A549 (cell line): Measurements from ENCODE around the gene RADX. TPM values are rescaled to one million over a fixed set of nuclear protein-coding genes. Genes with fewer than 3 reads are reported as not detected.

ENCODE experiments used
- ATAC-seq, 2 experiments: fragments of 200-7000 bp in 1 of 2; fragments of >200 bp in 1 of 2; cut with Nextera tagmentation in 1 of 2; cut with Tn5 transposase in 1 of 2; 3 replicates each; pipeline versions ENCODE4 v1.8.0 to v1.9.1; 2018 to 2020; ENCODE audit warnings: mild to moderate bottlenecking in 1 of 2, moderate library complexity in 1 of 2
- CTCF ChIA-PET: fragments of 300-600 bp; sonication (Branson Sonifier 250); formaldehyde crosslinking; extraction: SDS; loops from one replicate; lab custom pipeline; 2021; ENCODE audit warnings: antibody characterized with exemption, inconsistent platforms; lab: Yijun Ruan, JAX
- POLR2A ChIA-PET: fragments of 350-600 bp; formaldehyde crosslinking; extraction: SDS; loops from one replicate; lab custom pipeline; 2021; ENCODE audit warnings: antibody characterized with exemption, inconsistent platforms; lab: Yijun Ruan, JAX
- DNase-seq, 2 experiments: peaks; one replicate each; pipeline versions ENCODE4 v3.0.0 to v3.0.0-alpha.2; 2011 to 2016; ENCODE audit warnings: low read depth in 1 of 2, low spot score in 1 of 2
- FAIRE-seq: peaks from 2 replicates; lab custom pipeline; 2011; peaks lifted over from hg19 to GRCh38; lab: Jason Lieb, UNC
- H3K27ac ChIP-seq, 2 experiments: fragments of >200 bp; sonication (Bioruptor Twin); formaldehyde crosslinking; 3 replicates each; pipeline ENCODE4 v1.5.1; 2016 to 2017
- H3K4me1 ChIP-seq: fragments of >200 bp; sonication (Bioruptor Twin); formaldehyde crosslinking; 3 replicates; pipeline ENCODE4 v1.6.1; 2016
- H3K4me2 ChIP-seq: fragments of >200 bp; sonication (Bioruptor Twin); formaldehyde crosslinking; 3 replicates; pipeline ENCODE4 v1.6.1; 2016
- H3K4me3 ChIP-seq: fragments of >200 bp; sonication (Bioruptor Twin); formaldehyde crosslinking; 3 replicates; pipeline ENCODE4 v1.5.1; 2016
- H3K9me3 ChIP-seq: fragments of >200 bp; sonication (Bioruptor Twin); formaldehyde crosslinking; 3 replicates; pipeline ENCODE4 v1.6.1; 2016
- CBX2 ChIP-seq: fragments of 200-600 bp; sonication (generic); IDR thresholded peaks from 2 replicates; pipeline ENCODE4 v1.6.1; 2016; ENCODE audit warnings: low read depth, mild to moderate bottlenecking, borderline replicate concordance
- CEBPB ChIP-seq, 2 experiments: fragments of >200 bp in 1 of 2; sonication (Bioruptor Twin) in 1 of 2; formaldehyde crosslinking in 1 of 2; IDR thresholded peaks; 2 replicates each; pipeline ENCODE4 v1.6.1; 2012 to 2016
- EHMT2 ChIP-seq: fragments of 200-600 bp; sonication (generic); IDR thresholded peaks from 2 replicates; pipeline ENCODE4 v1.6.1; 2016; ENCODE audit warnings: antibody characterized with exemption, low read depth, mild to moderate bottlenecking, moderate library complexity
- FOSB ChIP-seq: fragments of 250-450 bp; sonication (Bioruptor Pico); IDR thresholded peaks from 2 replicates; pipeline ENCODE4 v1.5.0; 2020; ENCODE audit warnings: mild to moderate bottlenecking, moderate library complexity
- FOSL2 ChIP-seq, 2 experiments: fragments of 450-650 bp in 1 of 2; fragments of >200 bp in 1 of 2; sonication (Bioruptor Twin) in 1 of 2; formaldehyde crosslinking; IDR thresholded peaks; 2 replicates each; pipeline versions ENCODE4 v1.5.0 to v1.6.1; 2016 to 2020; ENCODE audit warnings: mild to moderate bottlenecking in 1 of 2, moderate library complexity in 1 of 2
- FOXS1 ChIP-seq: fragments of 250-450 bp; sonication (Bioruptor Pico); IDR thresholded peaks from 2 replicates; pipeline ENCODE4 v1.5.0; 2020; ENCODE audit warnings: mild to moderate bottlenecking, moderate library complexity
- GATA3 ChIP-seq: IDR thresholded peaks from 2 replicates; pipeline ENCODE4 v1.6.1; 2012; ENCODE audit warnings: borderline replicate concordance
- HDAC2 ChIP-seq: fragments of 200-600 bp; sonication (generic); IDR thresholded peaks from 2 replicates; pipeline ENCODE4 v1.6.1; 2016
- HEYL ChIP-seq: fragments of 250-450 bp; sonication (Bioruptor Pico); IDR thresholded peaks from 2 replicates; pipeline ENCODE4 v1.8.0; 2021; ENCODE audit warnings: mild to moderate bottlenecking, moderate library complexity
- HOXA7 ChIP-seq: fragments of 250-450 bp; sonication (Bioruptor Pico); IDR thresholded peaks from 2 replicates; pipeline ENCODE4 v1.5.0; 2020; ENCODE audit warnings: mild to moderate bottlenecking, moderate library complexity
- HOXB13 ChIP-seq: fragments of 250-450 bp; sonication (Bioruptor Pico); IDR thresholded peaks from 2 replicates; pipeline ENCODE4 v1.5.0; 2020; ENCODE audit warnings: low read depth, mild to moderate bottlenecking, moderate library complexity
- JUN ChIP-seq, 2 experiments: fragments of >200 bp; sonication (Bioruptor Twin); formaldehyde crosslinking; IDR thresholded peaks; 2 replicates in 1 of 2; 3 replicates in 1 of 2; pipeline ENCODE4 v1.6.1; 2016 to 2017
- JUNB ChIP-seq: fragments of >200 bp; sonication (Bioruptor Twin); formaldehyde crosslinking; IDR thresholded peaks from 2 replicates; pipeline ENCODE4 v1.6.1; 2016
- KDM5A ChIP-seq: fragments of 200-600 bp; sonication (generic); IDR thresholded peaks from 2 replicates; pipeline ENCODE4 v1.6.1; 2016; ENCODE audit warnings: antibody characterized with exemption, mild to moderate bottlenecking
- MAFK ChIP-seq: fragments of 450-650 bp; IDR thresholded peaks from 2 replicates; pipeline ENCODE4 v1.6.1; 2014; ENCODE audit not compliant: partially characterized antibody
- MAZ ChIP-seq: fragments of 150-350 bp; IDR thresholded peaks from 2 replicates; pipeline ENCODE4 v1.6.1; 2014; ENCODE audit warnings: antibody characterized with exemption, low read depth, low read length, borderline replicate concordance
- NPAS2 ChIP-seq: fragments of 250-450 bp; sonication (Bioruptor Pico); IDR thresholded peaks from 2 replicates; pipeline ENCODE4 v1.8.0; 2022; ENCODE audit warnings: mild to moderate bottlenecking, moderate library complexity, borderline replicate concordance
- RAD21 ChIP-seq, 2 experiments: fragments of >200 bp in 1 of 2; sonication (Bioruptor Twin) in 1 of 2; formaldehyde crosslinking in 1 of 2; IDR thresholded peaks in 1 of 2; conservative IDR thresholded peaks in 1 of 2; 2 replicates in 1 of 2; 3 replicates in 1 of 2; pipeline ENCODE4 v1.6.1; 2012 to 2018; ENCODE audit warnings: inconsistent platforms in 1 of 2
- RARB ChIP-seq: fragments of 250-450 bp; sonication (Bioruptor Pico); IDR thresholded peaks from 2 replicates; pipeline ENCODE4 v1.8.0; 2021; ENCODE audit warnings: mild to moderate bottlenecking, moderate library complexity
- RCOR1 ChIP-seq: fragments of 150-350 bp; IDR thresholded peaks from 2 replicates; pipeline ENCODE4 v1.6.1; 2014; ENCODE audit warnings: antibody characterized with exemption, low read length, low read depth
- RFX5 ChIP-seq: fragments of 450-650 bp; IDR thresholded peaks from 2 replicates; pipeline ENCODE4 v1.7.1; 2014; ENCODE audit warnings: antibody characterized with exemption, mild to moderate bottlenecking, moderate library complexity
- RNF2 ChIP-seq: fragments of 200-600 bp; sonication (generic); IDR thresholded peaks from 2 replicates; pipeline ENCODE4 v1.6.1; 2016; ENCODE audit warnings: low read depth, mild to moderate bottlenecking, antibody characterized with exemption, moderate library complexity, borderline replicate concordance
- TFCP2L1 ChIP-seq: fragments of 250-450 bp; sonication (Bioruptor Pico); IDR thresholded peaks from 2 replicates; pipeline ENCODE4 v1.5.0; 2021; ENCODE audit warnings: mild to moderate bottlenecking
- TP53 ChIP-seq: fragments of 250-450 bp; sonication (Bioruptor Pico); IDR thresholded peaks from 2 replicates; pipeline ENCODE4 v1.5.0; 2021; ENCODE audit warnings: mild to moderate bottlenecking, moderate library complexity
- ZC3H11A ChIP-seq: fragments of 450-650 bp; IDR thresholded peaks from 2 replicates; pipeline ENCODE4 v1.6.1; 2014; ENCODE audit warnings: antibody characterized with exemption, mild to moderate bottlenecking
- ZFP36 ChIP-seq: fragments of 450-650 bp; IDR thresholded peaks from 2 replicates; pipeline ENCODE4 v1.6.1; 2014; ENCODE audit warnings: borderline replicate concordance; ENCODE audit not compliant: partially characterized antibody
- WGBS: methylation state at CpG from one replicate; pipeline ENCODE4 v1.1.6; 2017; ENCODE audit errors: missing lambda C conversion rate; 5-methylcytosine and 5-hydroxymethylcytosine counted together
- polyA plus RNA-seq, 4 experiments: library from polyadenylated mRNA; depleted of rRNA in 3 of 4; stranded (reverse); fragments of >200 nt; fragmentation: RNase III in 1 of 4; extraction: RNeasy Plus Mini Kit Qiagen cat#74134 plus additional on column Dnase treatment in 1 of 4; gene quantifications; 2 replicates in 3 of 4; 3 replicates in 1 of 4; pipeline ENCODE4 v1.2.3, GENCODE V29; 2011 to 2017
- TF ChIP-seq, protein P1 (sequence below): fragments of >200 bp; sonication (Bioruptor Twin); formaldehyde crosslinking; IDR thresholded peaks from 3 replicates; pipeline ENCODE4 v1.5.1; 2016
- TF ChIP-seq, protein P2 (sequence below): IDR thresholded peaks from 2 replicates; pipeline ENCODE4 v1.6.1; 2012; ENCODE audit warnings: low read depth, borderline replicate concordance
- TF ChIP-seq, protein P3 (sequence below): fragments of 250-450 bp; sonication (Bioruptor Pico); IDR thresholded peaks from 2 replicates; pipeline ENCODE4 v1.5.0; 2021; ENCODE audit warnings: mild to moderate bottlenecking, moderate library complexity, borderline replicate concordance
- TF ChIP-seq, protein P4 (sequence below): fragments of 450-650 bp; IDR thresholded peaks from 2 replicates; pipeline ENCODE4 v1.6.1; 2014; ENCODE audit warnings: antibody characterized with exemption

Gene RADX
- polyA plus RNA-seq, 2 of the 4 experiments (the other 2 are of a cell fraction): 0.12 to 0.25 TPM

DNA sequence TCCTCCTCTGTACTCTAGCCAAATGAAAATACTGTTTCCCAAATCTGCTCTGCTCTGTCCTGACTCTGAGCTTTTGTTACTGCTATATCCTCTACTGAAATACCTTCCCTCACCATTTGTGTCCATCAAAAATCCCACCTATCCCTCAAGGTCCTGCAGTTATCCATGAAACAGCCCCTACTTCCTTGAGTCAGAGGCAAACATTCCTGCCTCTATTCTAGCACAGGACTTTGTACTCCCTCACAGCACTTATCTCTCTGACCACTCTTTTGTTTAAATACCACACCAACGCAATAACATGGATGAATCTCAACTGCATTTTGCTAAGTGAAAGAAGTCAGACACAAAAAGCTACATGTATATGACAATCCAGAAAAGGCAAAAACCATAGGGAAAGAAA is 104.2 kb downstream of the RADX start:
- ChIA-PET POLR2A (no interaction called here), CTCF (no interaction called here)
- no peak for DNase-seq
- H3K4me1 ChIP-seq: no peaks in the 10 kb centered on the region
- TF ChIP-seq EHMT2: no peak
- no peak for TF ChIP-seq ZC3H11A
- TF ChIP-seq, all 56 proteins: peak for 0
- Histone ChIP-seq H3K4me2 (peak overlapping the region; percentile 39), H3K4me3 (no peak overlapping the region), H3K27ac (no peak overlapping the region), H3K9me3 (no peaks in the 10 kb centered on the region)
- ATAC-seq (peak in 1 of 2 experiments; percentile 62; a peak in 3 of 6 replicates), FAIRE-seq (peak; percentile 61)
- 17% methylated on average over 1 of the region's 1 CpG for WGBS

DNA sequence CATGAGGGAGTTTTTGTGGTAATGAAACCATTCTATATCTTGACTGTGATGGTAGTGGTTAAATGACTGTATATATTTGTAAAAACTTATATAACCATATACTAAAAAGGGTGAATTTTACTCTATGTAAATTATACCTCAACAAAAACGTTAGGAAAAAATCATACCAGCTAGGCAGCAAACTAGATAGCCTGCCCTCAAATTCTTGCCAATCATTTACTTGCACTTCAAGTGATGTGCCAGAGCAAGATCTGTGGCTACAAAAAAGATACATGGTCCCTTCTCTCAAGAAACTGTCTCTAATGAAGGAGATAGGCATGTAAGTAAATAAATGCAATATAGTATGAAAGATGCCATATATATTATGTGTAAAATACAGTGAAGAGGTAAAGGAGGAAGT is 104.7 kb downstream of the RADX start:
- no peak overlapping the region for H3K27ac ChIP-seq
- no peak for DNase-seq
- no peaks in the 10 kb centered on the region for H3K4me1 ChIP-seq
- TF ChIP-seq TFCP2L1 (no peak), GATA3 (no peak), RFX5 (no peak), EHMT2 (no peak), NPAS2 (CRISPR knock-in tag) (no peak), FOSB (CRISPR knock-in tag) (no peak), TP53 (CRISPR knock-in tag) (no peak), HEYL (no peak), ZFP36 (no peak), ZC3H11A (no peak), HDAC2 (no peak), HOXB13 (CRISPR knock-in tag) (no peak), CBX2 (no peak), FOXS1 (CRISPR knock-in tag) (no peak), JUN (IDR thresholded peaks at IDR 0.05) (no peak), RCOR1 (no peak), JUNB (no peak)
- TF ChIP-seq, protein P1, sequence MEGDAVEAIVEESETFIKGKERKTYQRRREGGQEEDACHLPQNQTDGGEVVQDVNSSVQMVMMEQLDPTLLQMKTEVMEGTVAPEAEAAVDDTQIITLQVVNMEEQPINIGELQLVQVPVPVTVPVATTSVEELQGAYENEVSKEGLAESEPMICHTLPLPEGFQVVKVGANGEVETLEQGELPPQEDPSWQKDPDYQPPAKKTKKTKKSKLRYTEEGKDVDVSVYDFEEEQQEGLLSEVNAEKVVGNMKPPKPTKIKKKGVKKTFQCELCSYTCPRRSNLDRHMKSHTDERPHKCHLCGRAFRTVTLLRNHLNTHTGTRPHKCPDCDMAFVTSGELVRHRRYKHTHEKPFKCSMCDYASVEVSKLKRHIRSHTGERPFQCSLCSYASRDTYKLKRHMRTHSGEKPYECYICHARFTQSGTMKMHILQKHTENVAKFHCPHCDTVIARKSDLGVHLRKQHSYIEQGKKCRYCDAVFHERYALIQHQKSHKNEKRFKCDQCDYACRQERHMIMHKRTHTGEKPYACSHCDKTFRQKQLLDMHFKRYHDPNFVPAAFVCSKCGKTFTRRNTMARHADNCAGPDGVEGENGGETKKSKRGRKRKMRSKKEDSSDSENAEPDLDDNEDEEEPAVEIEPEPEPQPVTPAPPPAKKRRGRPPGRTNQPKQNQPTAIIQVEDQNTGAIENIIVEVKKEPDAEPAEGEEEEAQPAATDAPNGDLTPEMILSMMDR: no peak
- TF ChIP-seq, protein P2, sequence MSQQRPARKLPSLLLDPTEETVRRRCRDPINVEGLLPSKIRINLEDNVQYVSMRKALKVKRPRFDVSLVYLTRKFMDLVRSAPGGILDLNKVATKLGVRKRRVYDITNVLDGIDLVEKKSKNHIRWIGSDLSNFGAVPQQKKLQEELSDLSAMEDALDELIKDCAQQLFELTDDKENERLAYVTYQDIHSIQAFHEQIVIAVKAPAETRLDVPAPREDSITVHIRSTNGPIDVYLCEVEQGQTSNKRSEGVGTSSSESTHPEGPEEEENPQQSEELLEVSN: no peak
- TF ChIP-seq, protein P3, sequence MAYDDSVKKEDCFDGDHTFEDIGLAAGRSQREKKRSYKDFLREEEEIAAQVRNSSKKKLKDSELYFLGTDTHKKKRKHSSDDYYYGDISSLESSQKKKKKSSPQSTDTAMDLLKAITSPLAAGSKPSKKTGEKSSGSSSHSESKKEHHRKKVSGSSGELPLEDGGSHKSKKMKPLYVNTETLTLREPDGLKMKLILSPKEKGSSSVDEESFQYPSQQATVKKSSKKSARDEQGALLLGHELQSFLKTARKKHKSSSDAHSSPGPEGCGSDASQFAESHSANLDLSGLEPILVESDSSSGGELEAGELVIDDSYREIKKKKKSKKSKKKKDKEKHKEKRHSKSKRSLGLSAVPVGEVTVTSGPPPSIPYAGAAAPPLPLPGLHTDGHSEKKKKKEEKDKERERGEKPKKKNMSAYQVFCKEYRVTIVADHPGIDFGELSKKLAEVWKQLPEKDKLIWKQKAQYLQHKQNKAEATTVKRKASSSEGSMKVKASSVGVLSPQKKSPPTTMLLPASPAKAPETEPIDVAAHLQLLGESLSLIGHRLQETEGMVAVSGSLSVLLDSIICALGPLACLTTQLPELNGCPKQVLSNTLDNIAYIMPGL (CRISPR knock-in tag): no peak
- H3K4me2 ChIP-seq: peak overlapping the region; percentile 39
- no peak overlapping the region for H3K4me3 ChIP-seq
- ATAC-seq: no peak
- POLR2A ChIA-PET: no interaction called here
- FAIRE-seq: no peak
- H3K9me3 ChIP-seq: no peaks in the 10 kb centered on the region
- CTCF ChIA-PET: no interaction called here
- 4% methylated on average over 1 of the region's 1 CpG for WGBS

DNA sequence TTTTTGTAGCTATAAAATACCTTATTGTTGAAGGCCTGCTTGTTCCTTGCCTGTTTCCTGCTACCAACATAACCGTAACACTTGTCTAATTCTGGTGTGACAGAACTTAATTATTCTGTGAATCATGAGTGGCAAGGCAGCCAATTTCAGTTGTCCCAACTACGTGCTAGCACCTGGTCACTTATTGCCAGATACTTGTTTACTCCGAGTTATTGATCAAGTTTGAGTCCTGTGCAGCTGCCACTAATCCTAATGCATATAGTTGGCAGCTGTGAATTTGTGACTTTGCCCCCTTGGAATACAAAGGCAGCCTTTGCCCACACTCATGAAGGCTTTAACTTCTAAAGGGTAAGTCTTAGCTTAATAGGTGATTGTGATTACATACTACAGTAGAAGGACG is 106.9 kb downstream of the RADX start:
- ATAC-seq (no peak), FAIRE-seq (peak; percentile 96), DNase-seq (no peak)
- ChIA-PET POLR2A (no interaction called here), CTCF (interaction anchor here (0.9 kb wide), 1 partner anchor 10 kb away, joined by 3 read pairs; no protein-coding TSS in a partner anchor)
- H3K27ac ChIP-seq: no peak overlapping the region
- H3K4me2 ChIP-seq: no peak overlapping the region
- 44% methylated on average over 4 of the region's 4 CpGs for WGBS
- H3K4me1 ChIP-seq: no peaks in the 10 kb centered on the region
- H3K4me3 ChIP-seq: no peak overlapping the region
- no peak for TF ChIP-seq HOXA7 (CRISPR knock-in tag)
- TF ChIP-seq, protein P4, sequence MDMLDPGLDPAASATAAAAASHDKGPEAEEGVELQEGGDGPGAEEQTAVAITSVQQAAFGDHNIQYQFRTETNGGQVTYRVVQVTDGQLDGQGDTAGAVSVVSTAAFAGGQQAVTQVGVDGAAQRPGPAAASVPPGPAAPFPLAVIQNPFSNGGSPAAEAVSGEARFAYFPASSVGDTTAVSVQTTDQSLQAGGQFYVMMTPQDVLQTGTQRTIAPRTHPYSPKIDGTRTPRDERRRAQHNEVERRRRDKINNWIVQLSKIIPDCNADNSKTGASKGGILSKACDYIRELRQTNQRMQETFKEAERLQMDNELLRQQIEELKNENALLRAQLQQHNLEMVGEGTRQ: no peak
- no peak for TF ChIP-seq MAZ
- TF ChIP-seq RNF2: no peak
- TF ChIP-seq MAFK: no peak
- TF ChIP-seq CEBPB (IDR thresholded peaks at IDR 0.05): no peak
- TF ChIP-seq FOSB (CRISPR knock-in tag): no peak
- TF ChIP-seq RARB (CRISPR knock-in tag): no peak
- no peak for TF ChIP-seq RAD21 (conservative IDR thresholded peaks at IDR 0.05 in 1 of 2, IDR thresholded peaks at IDR 0.05 in 1 of 2)
- TF ChIP-seq JUN (IDR thresholded peaks at IDR 0.05): no peak
- TF ChIP-seq FOSL2 (IDR thresholded peaks at IDR 0.05): no peak
- no peak for TF ChIP-seq FOSL2 (CRISPR knock-in tag; IDR thresholded peaks at IDR 0.05)
- TF ChIP-seq RCOR1: no peak
- TF ChIP-seq KDM5A: no peak
- no peaks in the 10 kb centered on the region for H3K9me3 ChIP-seq
